AML-193 (cell line): ENCODE measurements around the gene TENM4.
"Not testable (repeated sequence)": the region's sequence is repeated elsewhere in the genome, so short reads cannot be mapped to it uniquely, and the experiment has no call there.

ENCODE experiments used
- DNase-seq, 2 experiments: peaks; one replicate each; lab custom pipeline; 2025; lab: John Stamatoyannopoulos, UW

Gene TENM4

DNA sequence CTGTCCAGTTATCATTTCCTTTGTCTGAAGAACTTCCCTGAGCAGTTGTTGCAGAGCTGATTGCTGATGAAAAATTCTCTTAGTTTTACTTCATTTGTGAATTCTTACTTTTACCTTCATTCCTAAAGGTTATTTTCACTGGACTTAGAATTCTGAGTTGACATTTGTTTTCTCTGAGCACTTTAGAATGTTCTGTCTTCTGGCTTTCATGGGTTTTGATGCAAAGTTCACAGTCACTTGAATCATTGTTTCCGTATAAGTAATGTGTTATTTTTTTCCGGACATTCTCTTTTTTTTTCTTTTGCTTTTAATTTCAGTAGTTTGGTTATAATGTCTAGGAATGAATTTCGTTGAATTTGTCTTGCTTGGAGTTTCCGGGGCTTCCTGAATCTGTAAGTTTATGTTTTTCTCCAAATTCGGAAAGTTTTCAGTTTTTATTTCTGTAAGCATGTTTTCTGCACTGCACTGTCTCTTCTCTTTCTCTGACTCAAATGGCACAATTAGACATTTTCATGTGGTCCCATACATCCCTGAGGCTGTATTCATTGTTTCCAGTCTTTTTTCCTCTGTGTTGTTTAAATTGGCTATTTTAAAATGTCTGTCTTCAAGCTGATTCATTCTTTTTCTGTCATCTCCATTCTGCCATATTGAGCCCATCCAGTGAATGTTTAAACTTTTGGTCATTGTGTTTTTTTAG lies 797.7 kb downstream of the TENM4 start:
- no peak for DNase-seq

DNA sequence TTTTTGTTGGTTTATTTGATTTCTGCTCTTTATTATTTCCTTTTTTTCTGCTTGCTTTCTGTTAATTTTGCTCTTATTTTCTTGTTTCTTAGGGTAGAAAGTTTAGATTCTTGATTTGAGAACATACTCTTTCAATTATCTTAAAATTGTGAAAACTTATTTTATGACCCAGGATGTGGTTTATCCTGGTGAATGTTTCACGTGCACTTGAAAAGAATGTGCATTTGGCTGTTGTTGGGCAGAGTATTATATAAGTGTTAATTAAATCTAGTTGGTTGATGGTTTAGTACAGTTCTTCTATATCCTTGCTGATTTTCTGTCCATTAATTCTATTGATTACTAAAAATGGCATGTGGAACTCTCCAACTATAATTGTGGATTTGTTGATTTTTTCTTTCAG lies 799.3 kb downstream of the TENM4 start:
- no peak for DNase-seq

DNA sequence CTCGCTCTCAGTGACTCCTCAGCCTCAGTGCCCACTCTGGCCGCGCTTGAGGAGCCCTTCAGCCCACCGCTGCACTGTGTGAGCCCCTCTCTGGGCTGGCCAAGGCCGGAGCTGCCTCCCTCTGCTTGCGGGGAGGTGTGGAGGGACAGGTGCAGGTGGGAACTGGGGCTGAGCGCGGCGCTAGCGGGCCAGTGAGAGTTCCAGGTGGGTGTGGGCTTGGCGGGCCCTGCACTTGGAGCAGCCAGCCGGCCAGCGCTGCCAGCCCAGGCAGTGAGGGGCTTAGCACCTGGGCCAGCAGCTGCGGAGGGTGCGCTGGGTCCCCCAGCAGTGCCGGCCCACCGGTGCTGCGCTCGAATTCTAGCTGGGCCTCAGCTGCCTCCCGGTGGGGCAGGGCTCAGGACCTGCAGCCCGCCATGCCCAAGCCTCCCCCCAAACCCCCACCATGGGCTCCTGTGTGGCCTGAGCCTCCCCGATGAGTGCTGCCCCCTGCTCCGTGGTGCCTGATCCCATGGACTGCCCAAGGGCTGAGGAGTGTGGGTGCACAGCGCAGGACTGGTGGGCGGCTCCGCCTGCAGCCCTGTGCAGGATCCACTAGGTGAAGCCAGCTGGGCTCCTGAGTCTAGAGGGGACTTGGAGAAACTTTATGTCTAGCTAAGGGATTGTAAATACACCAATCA lies 802.0 kb downstream of the TENM4 start:
- DNase-seq, result no peak

DNA sequence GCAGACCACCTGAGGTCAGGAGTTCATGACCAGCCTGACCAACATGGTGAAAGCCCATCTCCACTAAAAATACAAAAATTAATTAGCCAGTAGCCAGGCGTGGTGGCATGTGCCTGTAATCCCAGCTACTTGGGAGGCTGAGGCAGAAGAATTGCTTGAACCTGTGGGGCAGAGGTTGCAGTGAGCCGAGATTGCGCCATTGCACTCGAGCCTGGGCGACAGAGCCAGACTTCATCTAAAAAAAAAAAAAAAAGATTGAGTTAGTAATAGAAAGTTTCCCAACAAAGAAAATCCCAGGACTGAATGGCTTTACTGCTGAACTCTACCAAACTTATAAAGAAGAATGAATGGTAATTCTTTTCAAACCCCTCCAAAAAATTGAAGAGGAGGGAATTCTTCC lies 803.3 kb downstream of the TENM4 start:
- DNase-seq, result not testable (repeated sequence)

DNA sequence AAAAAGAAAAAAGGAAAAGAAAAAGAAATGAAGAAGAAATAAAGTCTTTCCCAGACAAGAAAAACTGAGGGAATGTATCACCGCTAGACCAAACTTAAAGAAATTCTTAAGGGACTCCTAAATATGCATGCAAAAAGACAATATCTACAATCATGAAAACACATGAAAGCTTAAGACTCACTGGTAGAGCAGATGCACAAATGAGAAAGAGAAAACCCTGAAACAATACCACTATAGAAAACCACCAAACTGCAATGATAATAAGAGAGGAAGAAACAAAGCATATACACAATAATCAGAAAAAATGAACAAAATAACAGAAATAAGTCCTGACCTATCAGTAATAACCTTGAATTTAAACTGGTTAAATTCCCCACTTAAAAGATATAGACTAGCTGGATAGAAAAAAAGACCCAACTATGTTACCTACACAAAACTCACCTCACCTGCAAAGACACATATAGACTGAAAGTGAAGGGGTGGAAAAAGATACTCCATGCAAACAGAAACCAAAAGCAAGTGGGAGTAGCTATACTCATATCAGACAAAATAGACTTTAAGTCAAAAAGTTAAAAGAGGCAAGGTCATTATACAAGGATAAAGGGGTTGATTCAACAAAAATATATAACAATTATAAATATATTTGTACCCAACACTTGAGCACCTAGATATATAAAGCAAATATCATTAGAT lies 804.9 kb downstream of the TENM4 start:
- DNase-seq, result no peak

DNA sequence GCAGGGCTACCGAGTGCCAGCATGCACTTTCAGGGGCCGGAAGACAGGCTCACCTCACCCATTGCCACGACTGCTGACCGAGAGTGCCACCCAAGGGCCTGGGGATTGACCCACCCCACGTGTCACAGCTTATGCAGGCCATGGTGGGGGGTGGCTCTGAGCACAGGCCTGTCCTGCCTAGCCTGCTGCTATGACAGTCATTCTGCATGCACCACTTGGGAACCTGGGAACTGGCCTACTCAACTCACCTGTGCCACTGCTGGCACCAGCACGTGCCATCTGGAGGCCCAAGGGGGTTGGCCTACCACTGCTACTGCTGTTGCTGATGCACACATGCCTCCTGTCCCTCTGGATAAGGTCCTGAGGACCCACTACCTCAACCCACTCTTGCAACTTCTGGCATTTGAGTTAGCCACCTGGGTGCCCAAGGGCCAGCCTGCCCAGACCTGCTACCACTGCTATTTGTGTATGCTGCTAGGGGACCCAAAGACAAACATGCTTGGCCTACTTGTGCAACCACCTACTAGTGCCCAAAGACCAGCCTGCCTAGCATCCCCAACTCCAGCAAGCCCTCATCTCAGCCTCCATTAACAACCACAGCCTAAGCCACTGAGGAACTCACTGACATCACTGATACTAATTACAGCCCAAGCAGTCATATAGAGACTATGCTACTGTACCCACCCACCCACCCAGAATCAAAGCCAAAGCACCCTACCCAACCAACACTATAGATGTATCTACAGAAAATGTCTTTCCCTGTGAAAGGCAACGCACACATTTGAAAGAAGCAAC lies 807.1 kb downstream of the TENM4 start:
- no peak for DNase-seq

DNA sequence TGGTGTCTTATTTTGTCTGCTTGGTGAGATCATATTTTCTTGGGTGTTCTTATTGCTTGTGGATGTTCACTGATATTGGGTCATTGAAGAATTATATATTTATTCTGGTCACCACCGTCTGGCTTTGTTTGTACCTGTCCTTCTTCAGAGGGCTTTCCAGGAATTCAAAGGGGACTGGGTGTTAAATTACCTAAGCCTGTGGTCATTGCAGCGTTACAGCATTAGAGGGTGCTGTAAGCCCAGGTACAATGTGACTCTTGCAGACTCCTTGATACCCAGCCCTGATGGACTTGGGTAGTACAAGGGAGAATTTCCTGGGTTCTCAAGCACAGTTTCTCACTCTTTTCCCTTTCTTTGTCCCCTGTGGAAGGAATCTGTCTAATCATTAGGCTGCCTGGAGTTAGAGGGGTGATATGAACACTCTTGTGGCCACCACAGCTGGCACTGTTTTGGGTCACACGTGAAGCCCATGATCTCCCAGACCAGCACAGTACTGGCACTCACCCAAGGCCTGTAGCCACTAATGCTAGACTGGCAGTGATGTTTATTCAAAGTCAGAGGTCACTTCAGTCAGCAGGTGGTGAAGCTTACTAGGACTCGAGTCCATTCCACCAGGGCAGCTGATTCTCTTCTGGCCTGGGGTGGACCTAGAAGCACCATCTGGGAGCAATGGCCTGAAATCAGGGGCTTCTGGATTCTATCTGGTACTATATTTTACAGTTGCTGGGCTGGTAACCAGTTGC lies 810.1 kb downstream of the TENM4 start:
- DNase-seq, result no peak

DNA sequence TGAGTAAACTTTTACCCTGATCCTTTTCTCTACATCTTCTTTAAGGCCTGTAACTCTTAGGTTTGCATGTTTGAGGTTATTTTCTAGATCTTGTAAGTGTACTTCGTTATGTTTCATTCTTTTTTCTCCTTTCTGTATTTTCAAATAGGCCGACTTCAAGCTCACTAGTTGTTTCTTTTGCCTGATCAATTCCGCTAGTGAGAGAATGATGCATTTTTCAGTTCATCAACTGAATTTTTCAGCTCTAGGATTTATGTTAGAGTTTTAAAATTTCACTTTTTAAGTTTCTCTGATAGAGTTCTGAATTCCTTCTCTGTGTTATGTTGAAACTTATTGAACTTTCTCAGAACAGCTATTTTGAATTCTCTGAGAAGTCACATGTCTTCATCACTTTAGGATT lies 810.7 kb downstream of the TENM4 start:
- DNase-seq, result no peak

DNA sequence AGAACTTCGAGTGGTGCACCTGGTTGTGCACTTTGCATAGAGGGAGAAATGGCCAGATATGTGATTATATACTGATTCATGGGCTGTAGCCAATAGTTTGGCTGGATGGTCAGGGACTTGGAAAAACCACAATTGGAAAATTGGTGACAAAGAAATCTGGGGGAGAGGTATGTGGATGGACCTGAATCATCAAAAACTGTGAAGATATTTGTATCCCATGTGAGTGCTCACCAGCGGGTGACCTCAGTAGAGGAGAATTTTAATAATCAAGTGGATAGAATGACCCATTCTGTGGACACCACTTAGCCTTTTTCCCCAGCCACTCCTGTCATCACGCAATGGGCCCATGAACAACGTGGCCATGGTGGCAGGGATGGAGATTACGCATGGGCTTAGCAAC lies 818.2 kb downstream of the TENM4 start:
- no peak for DNase-seq

DNA sequence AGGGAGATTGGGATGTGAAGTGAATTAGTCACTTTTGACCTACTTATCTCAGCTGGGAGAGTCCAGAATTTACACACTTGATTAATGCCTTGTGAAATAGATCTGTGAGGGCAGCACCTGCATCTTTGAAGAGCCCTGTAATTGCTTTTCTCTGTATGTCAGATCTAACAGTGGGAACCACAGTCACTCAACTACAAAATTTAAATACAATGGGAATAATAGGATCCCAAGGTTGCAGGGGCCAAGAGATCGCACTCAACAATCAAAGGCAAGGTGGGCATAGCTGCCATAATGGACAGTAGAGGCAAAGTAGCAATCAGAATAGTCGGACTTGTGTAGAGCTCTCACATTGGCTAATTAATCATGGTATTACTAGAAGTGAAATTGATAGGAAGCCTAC lies 820.7 kb downstream of the TENM4 start:
- DNase-seq, result no peak

DNA sequence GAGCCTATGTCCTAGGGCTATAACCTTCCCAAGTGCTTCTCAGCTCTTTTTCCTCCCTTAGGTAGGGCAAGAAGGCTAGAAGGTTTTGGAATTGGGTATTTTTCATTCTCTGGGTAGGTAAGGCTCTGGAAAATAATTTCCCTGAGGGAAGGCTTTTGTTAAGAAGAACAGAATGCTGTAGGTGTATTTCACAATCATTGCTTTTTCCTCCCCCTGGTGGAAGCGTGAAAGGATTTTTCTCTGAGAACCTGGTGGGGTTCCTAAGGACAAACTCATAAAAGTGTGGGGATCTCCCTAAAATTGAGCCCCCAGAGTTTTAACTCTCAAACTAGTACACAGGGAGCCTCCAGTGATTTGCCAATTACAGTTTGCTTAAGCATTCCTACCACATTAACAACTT lies 825.1 kb downstream of the TENM4 start:
- no peak for DNase-seq

DNA sequence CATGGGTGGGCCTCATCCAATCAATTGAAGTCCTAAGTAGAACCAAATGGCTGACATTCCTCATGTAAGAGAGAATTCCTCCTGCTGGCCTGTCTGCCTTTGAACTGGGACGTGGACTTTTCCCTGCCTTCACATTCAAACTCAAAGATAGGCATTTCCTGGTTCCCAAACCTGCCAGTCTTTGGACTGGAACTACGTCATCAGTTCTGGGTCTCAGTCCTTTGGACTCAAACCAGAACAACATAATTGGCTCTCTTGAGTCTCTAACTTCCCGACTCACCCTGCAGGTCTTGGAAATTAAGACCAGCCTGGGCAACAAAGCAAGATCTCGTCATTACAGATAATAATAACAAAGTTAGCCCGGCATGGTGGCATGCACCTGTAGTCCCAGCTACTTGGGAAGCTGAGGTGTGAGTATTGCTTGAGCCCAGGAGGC lies 827.4 kb downstream of the TENM4 start:
- no peak for DNase-seq

DNA sequence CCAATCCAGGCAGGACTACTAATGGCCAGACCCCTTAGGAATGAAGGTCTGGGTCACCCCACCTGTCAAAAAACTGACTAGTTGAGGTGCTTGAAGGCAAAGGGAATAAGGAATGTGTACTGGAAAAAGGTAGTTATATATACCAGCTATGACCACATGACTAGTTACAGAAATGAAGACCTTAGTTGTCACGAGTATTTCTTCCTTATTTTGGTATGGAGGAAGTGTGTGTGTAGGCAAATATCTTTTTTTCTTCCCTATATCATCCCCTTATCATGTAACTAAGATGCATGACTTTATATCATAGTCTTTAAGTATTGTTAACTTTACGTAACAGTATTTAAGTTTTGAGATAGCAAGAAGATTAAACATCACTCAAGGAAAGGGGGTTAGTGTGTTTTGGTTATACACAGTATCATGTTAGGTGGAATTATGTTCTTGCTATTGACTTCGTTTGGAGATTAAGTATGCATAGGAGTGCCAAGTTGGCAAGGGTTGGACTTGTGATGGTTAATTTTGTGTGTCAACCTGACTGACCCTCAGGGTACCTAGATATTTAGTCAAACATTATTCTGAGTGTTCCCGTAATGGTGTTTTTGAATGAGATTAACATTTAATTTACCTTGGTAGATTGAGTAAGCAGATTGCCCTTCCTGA lies 828.0 kb downstream of the TENM4 start:
- no peak for DNase-seq

DNA sequence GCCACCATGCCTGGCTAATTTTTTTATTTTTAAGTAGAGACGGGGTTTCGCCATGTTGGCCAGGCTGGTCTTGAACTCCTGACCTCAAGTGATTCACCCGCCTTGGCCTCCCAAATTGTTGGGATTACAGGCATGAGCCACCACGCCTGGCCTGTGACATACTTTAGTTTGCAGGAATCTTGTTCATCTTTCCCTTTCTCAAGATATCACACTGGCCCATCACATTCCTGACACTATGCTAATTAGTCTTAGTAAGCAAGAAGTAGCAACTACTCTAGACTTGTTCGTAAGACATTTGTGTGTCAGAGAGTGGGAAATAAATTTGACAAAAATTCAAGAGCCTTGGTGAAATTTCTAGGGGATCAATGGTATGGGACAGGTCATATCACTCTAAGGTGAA lies 831.5 kb downstream of the TENM4 start:
- not testable (repeated sequence) for DNase-seq

DNA sequence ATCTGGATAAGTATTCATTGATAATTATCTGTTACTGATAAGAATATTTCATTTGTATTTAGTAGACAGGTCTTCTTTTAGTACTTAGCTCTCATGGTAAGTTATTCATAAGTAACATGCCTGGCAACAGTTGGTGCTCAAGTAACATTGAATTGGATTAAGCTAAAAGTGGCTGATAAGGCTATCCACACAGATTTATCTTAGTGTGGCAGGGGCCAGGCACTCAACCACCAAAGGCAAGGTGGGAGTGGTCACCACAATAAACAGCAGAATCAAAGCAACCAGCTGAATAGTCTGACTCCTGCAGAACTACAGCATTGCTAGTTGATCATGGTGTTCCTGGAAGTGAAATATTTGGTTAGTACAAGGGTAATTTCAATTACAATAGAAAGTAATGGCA lies 833.1 kb downstream of the TENM4 start:
- no peak for DNase-seq

DNA sequence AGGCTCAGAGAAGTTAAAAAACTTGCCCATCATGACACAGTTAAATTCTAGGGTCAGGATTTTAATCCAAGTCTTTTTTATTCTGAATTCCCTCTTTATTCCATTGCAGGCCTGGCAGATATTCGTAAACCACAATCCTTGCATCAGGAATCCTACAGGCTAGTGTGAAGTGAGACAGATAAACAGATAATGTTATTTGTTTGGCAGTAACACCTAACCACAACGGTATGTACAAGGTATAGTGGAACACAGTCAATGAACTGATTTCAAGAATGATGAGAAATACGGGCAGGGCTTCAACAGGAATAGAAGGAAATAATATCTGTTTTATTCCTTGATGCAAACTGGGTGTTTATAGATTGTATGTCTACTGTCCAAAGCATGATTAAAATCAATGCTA lies 834.2 kb downstream of the TENM4 start:
- no peak for DNase-seq

DNA sequence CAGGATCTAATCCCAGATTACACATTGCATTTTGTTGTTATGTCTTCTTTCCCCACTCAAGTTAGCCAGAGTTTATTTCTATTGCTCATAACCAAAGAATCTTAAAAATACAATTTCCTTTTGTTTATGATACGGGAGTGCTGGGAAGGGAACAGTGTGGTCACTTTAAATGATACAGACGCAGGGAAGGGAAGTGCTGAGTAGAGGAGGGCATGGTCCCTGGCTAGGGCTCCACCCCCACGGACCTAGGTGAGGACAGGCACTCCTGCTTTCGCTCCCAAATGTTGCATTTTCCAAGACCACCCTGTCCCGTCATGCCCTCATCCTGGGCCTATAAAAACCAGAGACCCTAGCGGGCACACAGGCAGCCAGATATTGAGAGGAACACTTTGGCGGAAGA lies 835.5 kb downstream of the TENM4 start:
- no peak for DNase-seq

DNA sequence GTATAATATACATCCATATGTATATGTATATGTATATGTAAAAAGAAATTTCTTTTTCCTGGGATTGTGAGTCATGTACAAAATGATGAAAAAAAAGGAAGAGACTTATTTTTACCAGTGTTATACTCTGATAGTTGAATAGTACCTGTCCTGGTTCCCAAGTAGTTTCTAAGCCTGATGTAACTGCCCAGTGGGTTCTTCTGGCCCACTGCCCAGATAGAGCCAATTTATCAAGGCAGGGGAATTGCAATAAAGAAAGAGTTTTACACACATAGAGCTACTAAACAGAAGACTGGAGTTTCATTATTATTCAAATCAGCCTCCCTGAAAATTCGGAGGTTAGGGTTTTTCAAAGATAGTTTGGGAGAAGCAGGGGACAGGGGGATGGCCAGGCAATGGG lies 837.0 kb downstream of the TENM4 start:
- DNase-seq, result no peak
